Uterus (tissue), 4 donors: Measurements from ENCODE around the gene PGLYRP2. TPM values are rescaled to one million over a fixed set of nuclear protein-coding genes. Genes with fewer than 3 reads are reported as not detected.

ENCODE experiments used
- DNase-seq, 2 donors: peaks; one replicate each; pipeline ENCODE4 v3.0.0-alpha.2; 2019 to 2020
- H3K27ac ChIP-seq, 2 donors: fragments of 200-600 bp; sonication (generic); 1 replicate in 1 of 2; 2 replicates in 1 of 2; pipeline ENCODE4 v1.5.1; 2016 to 2018
- H3K27me3 ChIP-seq, 2 donors: fragments of 200-600 bp; sonication (generic); one replicate each; pipeline ENCODE4 v1.5.1; 2018 to 2019; ENCODE audit warnings: control low read depth in 1 of 2
- H3K36me3 ChIP-seq, 2 donors: fragments of 200-600 bp; sonication (generic); one replicate each; pipeline ENCODE4 v1.5.1; 2019; ENCODE audit warnings: control low read depth in 1 of 2
- H3K4me1 ChIP-seq, 2 donors: fragments of 200-600 bp; sonication (generic); one replicate each; pipeline ENCODE4 v1.5.1; 2018 to 2019; ENCODE audit warnings: control low read depth in 1 of 2
- H3K4me3 ChIP-seq, 2 donors: fragments of 200-600 bp; sonication (generic); 1 replicate in 1 of 2; 2 replicates in 1 of 2; pipeline ENCODE4 v1.5.1; 2018 to 2019; ENCODE audit warnings: mild to moderate bottlenecking in 1 of 2
- H3K9me3 ChIP-seq, 2 donors: fragments of 200-600 bp; sonication (generic); one replicate each; pipeline ENCODE4 v1.5.1; 2019; ENCODE audit warnings: control low read depth in 1 of 2
- CTCF ChIP-seq, 4 experiments: fragments of 200-600 bp in 2 of 4; fragments of 450-650 bp in 2 of 4; sonication (generic) in 2 of 4; IDR thresholded peaks; one replicate each; pipeline ENCODE4 v1.5.1; 2016 to 2019; ENCODE audit warnings: antibody characterized with exemption in 4 of 4, mild to moderate bottlenecking in 2 of 4, moderate library complexity in 1 of 4
- POLR2A ChIP-seq, 2 donors: fragments of 450-650 bp; IDR thresholded peaks; one replicate each; pipeline ENCODE4 v1.6.1; 2016; ENCODE audit warnings: antibody characterized with exemption in 2 of 2, mild to moderate bottlenecking in 1 of 2, moderate library complexity in 1 of 2
- intact Hi-C: fragments of 100-400 bp; cut with DNase I; formaldehyde crosslinking; loops from one replicate; pipeline ENCODE4 v1.15.1; 2023; ENCODE audit warnings: low total_unique reads
- total RNA-seq, 4 donors: library from RNA; depleted of rRNA in 3 of 4; stranded (reverse); fragments of >200 nt in 3 of 4; gene quantifications; one replicate each; pipeline versions ENCODE4 v1.1.0 to v1.2.4, GENCODE V29; 2014 to 2023
- donor health status: DM: yes; HTN: yes; CAD: no.

The PGLYRP2 gene
- total RNA-seq, 4 donors from 2014 or later: not detected

GRCh38 chr19:15443325-15443724 is 36.0 kb downstream of the PGLYRP2 start:
- Histone ChIP-seq H3K4me1 (peaks cover 0 to 4% of the 10 kb centered on the region in 2 donors), H3K9me3 (no peaks in the 10 kb centered on the region), H3K27ac (no peak overlapping the region), H3K4me3 (no peak overlapping the region), H3K36me3 (no peaks in the 10 kb centered on the region), H3K27me3 (no peaks in the 10 kb centered on the region)
- no peak for TF ChIP-seq CTCF (IDR thresholded peaks at IDR 0.05)
- no peak for TF ChIP-seq POLR2A (IDR thresholded peaks at IDR 0.05)
- intact Hi-C loops: no loop called here
- no peak for DNase-seq

- Histone ChIP-seq H3K36me3 (no peaks in the 10 kb centered on the region), H3K27me3 (no peaks in the 10 kb centered on the region), H3K4me1 (peaks cover 0 to 11% of the 10 kb centered on the region in 2 donors), H3K9me3 (no peaks in the 10 kb centered on the region), H3K27ac (no peak overlapping the region), H3K4me3 (no peak overlapping the region)
- no peak for DNase-seq
- TF ChIP-seq CTCF (IDR thresholded peaks at IDR 0.05): no peak
- TF ChIP-seq POLR2A (IDR thresholded peaks at IDR 0.05): no peak
- intact Hi-C loops: no loop called here
Measured at GRCh38 chr19:15442142-15442920, 37.0 kb downstream of the PGLYRP2 start.

GRCh38 chr19:15441317-15441716 is 38.0 kb downstream of the PGLYRP2 start:
- no peaks in the 10 kb centered on the region for H3K27me3 ChIP-seq
- intact Hi-C loops: no loop called here
- no peak overlapping the region for H3K4me3 ChIP-seq
- TF ChIP-seq POLR2A (IDR thresholded peaks at IDR 0.05): no peak
- no peak for TF ChIP-seq CTCF (IDR thresholded peaks at IDR 0.05)
- no peaks in the 10 kb centered on the region for H3K9me3 ChIP-seq
- peaks cover 0 to 15% of the 10 kb centered on the region in 2 donors for H3K4me1 ChIP-seq
- H3K27ac ChIP-seq: no peak overlapping the region
- DNase-seq: no peak
- no peaks in the 10 kb centered on the region for H3K36me3 ChIP-seq

GRCh38 chr19:15439821-15440641 is 39.3 kb downstream of the PGLYRP2 start:
- Histone ChIP-seq H3K4me3 (no peak overlapping the region), H3K4me1 (peaks cover 0 to 15% of the 10 kb centered on the region in 2 donors), H3K27me3 (no peaks in the 10 kb centered on the region), H3K27ac (no peak overlapping the region), H3K36me3 (no peaks in the 10 kb centered on the region), H3K9me3 (no peaks in the 10 kb centered on the region)
- TF ChIP-seq POLR2A (IDR thresholded peaks at IDR 0.05) (no peak), CTCF (IDR thresholded peaks at IDR 0.05) (no peak)
- intact Hi-C loops: no loop called here
- no peak for DNase-seq
